K562 (cell line): ENCODE results near the gene NEDD9. TPM values are rescaled to one million over a fixed set of nuclear protein-coding genes. Genes with fewer than 3 reads are reported as not detected.

Experiments
- ATAC-seq: fragments of 200-7000 bp; cut with Tn5 transposase; 3 replicates; pipeline ENCODE4 v1.9.1; 2020; ENCODE audit warnings: moderate library complexity
- BruUV-seq: library from RNA; stranded (reverse); fragments of 400-500 nt; replicated peaks from 2 replicates; lab custom pipeline; 2021; lab: Mats Ljungman, UMichigan
- CTCF ChIA-PET: fragments of 300-600 bp; formaldehyde crosslinking; extraction: SDS; loops from one replicate; lab custom pipeline; 2021; ENCODE audit warnings: low intra/inter-chr PET ratio; lab: Yijun Ruan, JAX
- POLR2A ChIA-PET: fragments of 300-600, 350-650 bp; sonication (Branson Sonifier 250); formaldehyde crosslinking; extraction: SDS; loops from one replicate; lab custom pipeline; 2021; ENCODE audit warnings: antibody characterized with exemption, inconsistent platforms; lab: Yijun Ruan, JAX
- DNase-seq, 4 experiments: peaks; one replicate each; pipeline versions ENCODE4 v3.0.0 to v3.0.0-alpha.2; 2011 to 2018; ENCODE audit warnings: low spot score in 3 of 4, mixed read lengths in 3 of 4; ENCODE audit errors: extremely low read depth in 1 of 4
- FAIRE-seq: peaks from 2 replicates; lab custom pipeline; 2011; peaks lifted over from hg19 to GRCh38; lab: Jason Lieb, UNC
- H2AFZ ChIP-seq: 2 replicates; pipeline ENCODE4 v1.6.0; 2011; ENCODE audit warnings: low read depth, low read length, control low read depth, inconsistent platforms
- H3K27ac ChIP-seq: fragments of 200-600 bp; 3 replicates; pipeline ENCODE4 v1.8.0; 2011; ENCODE audit warnings: low read depth, mild to moderate bottlenecking, control low read depth, inconsistent platforms, low read length, moderate library complexity, mixed read lengths; ENCODE audit errors: extremely low read depth
- H3K27me3 ChIP-seq, 2 experiments: fragments of 300-600 bp in 1 of 2; 2 replicates in 1 of 2; 3 replicates in 1 of 2; pipeline versions ENCODE4 v1.6.0 to v1.8.0; 2011; ENCODE audit warnings: inconsistent platforms in 2 of 2, low read length in 2 of 2, mild to moderate bottlenecking in 1 of 2, mixed read lengths in 1 of 2, moderate library complexity in 1 of 2; ENCODE audit not compliant: control insufficient read depth in 2 of 2, insufficient read depth in 2 of 2
- H3K36me3 ChIP-seq: fragments of 300-600 bp; 3 replicates; pipeline ENCODE4 v1.8.0; 2011; ENCODE audit warnings: mild to moderate bottlenecking, low read length, inconsistent platforms; ENCODE audit not compliant: control insufficient read depth, insufficient read depth
- H3K4me1 ChIP-seq, 2 experiments: fragments of 200-600 bp in 1 of 2; replicated peaks in 1 of 2; 2 replicates in 1 of 2; 3 replicates in 1 of 2; pipeline versions ENCODE4 v1.5.1 to v1.8.0; 2011; ENCODE audit warnings: inconsistent platforms in 2 of 2, low read length in 2 of 2, mild to moderate bottlenecking in 1 of 2, mixed read lengths in 1 of 2, moderate library complexity in 1 of 2; ENCODE audit not compliant: control insufficient read depth in 2 of 2, insufficient read depth in 2 of 2
- H3K4me2 ChIP-seq: 2 replicates; pipeline ENCODE4 v1.6.1; 2011; ENCODE audit warnings: low read length, control low read depth, inconsistent platforms, mixed read lengths; ENCODE audit not compliant: insufficient read depth
- H3K4me3 ChIP-seq: fragments of 200-600 bp; sonication (generic), shearing (Covaris generic); 2 replicates; pipeline ENCODE4 v1.5.1; 2016; ENCODE audit warnings: control low read depth, inconsistent platforms
- H3K79me2 ChIP-seq: fragments of 200-600 bp; 3 replicates; pipeline ENCODE4 v1.8.0; 2011; ENCODE audit warnings: low read length, inconsistent platforms; ENCODE audit not compliant: control insufficient read depth, insufficient read depth
- H3K9ac ChIP-seq, 2 experiments: 2 replicates each; pipeline versions ENCODE4 v1.6.0 to v1.6.1; 2011; ENCODE audit warnings: low read depth in 2 of 2, low read length in 2 of 2, control low read depth in 1 of 2, inconsistent platforms in 1 of 2, mild to moderate bottlenecking in 1 of 2, mixed read lengths in 1 of 2; ENCODE audit not compliant: insufficient read depth in 1 of 2
- H3K9me1 ChIP-seq: one replicate; pipeline ENCODE4 v1.6.0; 2011; ENCODE audit warnings: inconsistent platforms, mild to moderate bottlenecking, low read length, moderate library complexity; ENCODE audit not compliant: control insufficient read depth, insufficient read depth
- H3K9me3 ChIP-seq: replicated peaks from 2 replicates; pipeline ENCODE4 v1.5.1; 2011; ENCODE audit warnings: low read depth, low read length, inconsistent platforms; ENCODE audit not compliant: control insufficient read depth, insufficient read depth
- H4K20me1 ChIP-seq: replicated peaks from 2 replicates; pipeline ENCODE4 v1.6.1; 2011; ENCODE audit warnings: low read length, inconsistent platforms, mixed read lengths; ENCODE audit not compliant: control insufficient read depth, insufficient read depth
- DPF2 ChIP-seq: fragments of 450-650 bp; IDR thresholded peaks from 2 replicates; pipeline ENCODE4 v1.6.1; 2016
- HCFC1 ChIP-seq: IDR thresholded peaks from 2 replicates; pipeline ENCODE4 v1.6.1; 2012; ENCODE audit warnings: low read depth, low read length, improper control_type of control experiment
- HDGF ChIP-seq: fragments of 450-650 bp; IDR thresholded peaks from 2 replicates; pipeline ENCODE4 v1.6.1; 2016
- RFX5 ChIP-seq: IDR thresholded peaks from 2 replicates; pipeline ENCODE4 v1.6.1; 2011; ENCODE audit warnings: low read depth, mild to moderate bottlenecking, improper control_type of control experiment, low read length
- TBP ChIP-seq: optimal IDR thresholded peaks from 2 replicates; pipeline ENCODE3; 2011; ENCODE audit warnings: low read depth, low read length, improper control_type of control experiment
- U2AF2 ChIP-seq: fragments of 200-400 bp; formaldehyde crosslinking; optimal IDR thresholded peaks from 2 replicates; pipeline ENCODE3; 2017; ENCODE audit warnings: low read depth, mild to moderate bottlenecking, low read length
- ZBTB7A ChIP-seq: IDR thresholded peaks from 2 replicates; pipeline ENCODE4 v1.6.1; 2011; ENCODE audit warnings: low read depth, mild to moderate bottlenecking, low read length, moderate library complexity, borderline replicate concordance; ENCODE audit not compliant: control insufficient read depth
- ZFP1 ChIP-seq: fragments of 450-650 bp; formaldehyde crosslinking; IDR thresholded peaks from 2 replicates; pipeline ENCODE4 v1.4.0; 2020; ENCODE audit warnings: mild to moderate bottlenecking, mixed read lengths
- ZFP30 ChIP-seq: fragments of 250-450 bp; sonication (Bioruptor Pico); IDR thresholded peaks from 2 replicates; pipeline ENCODE4 v1.8.0; 2022; ENCODE audit warnings: moderate library complexity, mild to moderate bottlenecking, inconsistent platforms, borderline replicate concordance
- ZNF124 ChIP-seq: sonication (generic); formaldehyde crosslinking; IDR thresholded peaks from 2 replicates; pipeline ENCODE4 v1.8.1; 2022; ENCODE audit warnings: missing genetic modification reagents
- ZNF143 ChIP-seq: sonication (generic); formaldehyde crosslinking; IDR thresholded peaks from 2 replicates; pipeline ENCODE4 v1.9.0; 2022; ENCODE audit warnings: mild to moderate bottlenecking, missing genetic modification reagents
- WGBS: fragments of 100-300 bp; shearing (Covaris generic); methylation state at CpG from one replicate; pipeline ENCODE4 v1.1.6; 2016; ENCODE audit warnings: low coverage, mixed read lengths; ENCODE audit not compliant: insufficient coverage; ENCODE audit errors: missing lambda C conversion rate; 5-methylcytosine and 5-hydroxymethylcytosine counted together
- in situ Hi-C: fragments of 300-500 bp; cut with MboI; formaldehyde crosslinking; loops from 4 replicates; pipeline ENCODE4 v1.15.0; 2018; ENCODE audit warnings: inconsistent platforms, mixed read lengths
- intact Hi-C: fragments of 100-400 bp; cut with micrococcal nuclease; formaldehyde crosslinking; loops from 2 replicates; pipeline ENCODE4 v1.14.2; 2022
- polyA plus RNA-seq, 8 experiments: library from polyadenylated mRNA; depleted of rRNA in 4 of 8; stranded (reverse) in 5 of 8; unstranded in 3 of 8; fragments of >200 nt; fragmentation: Nextera tagmentation in 2 of 8; fragmentation: Illumina TruSeq in 1 of 8; extraction: Ambion mirVana in 2 of 8; extraction: Trizol in 1 of 8; gene quantifications; 2 replicates each; pipeline versions ENCODE4 v1.2.1 to v1.2.3, GENCODE V29; 2011 to 2014; ENCODE audit warnings: inconsistent platforms in 1 of 8, missing spikeins in 1 of 8
- total RNA-seq, 7 experiments: library from RNA; depleted of rRNA in 6 of 7; stranded (reverse); fragments of >200 nt in 6 of 7; fragmentation: Illumina TruSeq in 2 of 7; extraction: Trizol in 2 of 7; gene quantifications; 2 replicates each; pipeline versions ENCODE4 v1.2.1 to v1.2.3, GENCODE V29; 2011 to 2021; ENCODE audit warnings: low replicate concordance in 1 of 7

NEDD9 gene
- total and polyA plus RNA-seq, 9 of the 15 experiments (the other 6 are each of a cell fraction or from before 2014, with no cell fraction given), result 0.04 to 0.18 (median 0.15) TPM; not detected in 6

DNA sequence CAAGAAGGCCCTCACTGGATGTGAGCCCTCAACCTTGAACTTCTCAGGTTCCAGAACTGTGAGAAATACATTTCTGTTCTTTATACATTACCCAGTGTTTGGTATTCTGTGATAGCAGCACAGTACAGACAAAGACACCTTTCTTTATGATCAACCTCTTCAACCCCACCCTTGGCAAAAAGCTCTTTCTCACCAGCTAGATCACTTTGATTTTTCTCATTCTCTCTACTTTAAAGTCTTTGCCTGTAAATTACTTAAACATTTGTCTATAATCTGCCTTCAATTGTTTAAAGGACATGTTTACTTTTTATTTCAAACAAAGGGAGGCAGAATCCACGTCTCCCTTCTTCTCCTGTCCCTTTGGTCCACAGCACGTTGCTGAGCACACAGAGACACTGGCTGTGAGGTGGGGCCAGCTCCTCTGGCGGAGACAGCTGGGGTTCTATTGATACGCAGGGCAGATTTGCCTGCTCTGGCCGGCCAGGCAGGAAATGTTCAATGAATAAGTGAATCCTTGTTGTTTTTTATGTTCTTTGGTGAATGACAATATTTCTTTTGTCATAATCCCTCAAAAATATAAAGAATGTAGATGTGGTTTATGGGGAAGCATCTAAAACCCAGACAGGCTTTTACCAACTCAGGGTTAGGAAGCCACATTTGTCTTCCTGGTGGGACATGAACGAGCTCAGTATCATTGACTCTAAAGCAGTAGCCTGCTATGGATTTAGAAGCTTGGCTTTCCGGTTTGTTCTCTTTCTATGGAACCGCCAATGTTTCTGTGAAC is 52.9 kb downstream of the NEDD9 start:
- H3K36me3 ChIP-seq, result no peaks in the 10 kb centered on the region
- no peak for TF ChIP-seq RFX5
- no peak for TF ChIP-seq DPF2
- TF ChIP-seq ZFP30 (CRISPR knock-in tag), result no peak
- no peak for TF ChIP-seq U2AF2
- no peak for TF ChIP-seq HDGF
- TF ChIP-seq ZNF143 (CRISPR knock-in tag), result no peak
- TF ChIP-seq ZNF124 (CRISPR knock-in tag), result no peak
- TF ChIP-seq HCFC1, result no peak
- no peak for TF ChIP-seq ZFP1 (CRISPR knock-in tag)
- TF ChIP-seq ZBTB7A, result no peak
- TF ChIP-seq TBP, result no peak
- TF ChIP-seq, all 486 proteins: peak for 0
- H2AFZ ChIP-seq, result no peak overlapping the region
- no peaks in the 10 kb centered on the region for H3K79me2 ChIP-seq
- H4K20me1 ChIP-seq, result no peaks in the 10 kb centered on the region
- POLR2A ChIA-PET, result interaction anchor here (0.8 to 1.3 kb wide), 2 partner anchors 8 to 14 kb away, joined by 3 to 4 read pairs; no protein-coding TSS in a partner anchor
- DNase-seq (no peak), ATAC-seq (no peak), FAIRE-seq (no peak)
- intact Hi-C loops (no loop called here), in situ Hi-C loops (no loop called here)
- no peaks in the 10 kb centered on the region for H3K9me3 ChIP-seq
- CTCF ChIA-PET, result no interaction called here
- H3K4me3 ChIP-seq, result no peak overlapping the region
- H3K9me1 ChIP-seq, result no peaks in the 10 kb centered on the region
- H3K9ac ChIP-seq, result no peak overlapping the region
- H3K27me3 ChIP-seq, result peaks cover 0 to 13% of the 10 kb centered on the region in 2 experiments; a peak in 3 of 5 replicates
- no peaks in the 10 kb centered on the region for H3K4me1 ChIP-seq
- WGBS, result 0% methylated on average over 8 of the region's 8 CpGs
- no peak overlapping the region for H3K4me2 ChIP-seq
- no peak overlapping the region for H3K27ac ChIP-seq
- no TSS peak for BruUV-seq
